Right atrium auricular region (tissue), 2 donors: Measurements from ENCODE around the gene ANK2. TPM values are rescaled to one million over a fixed set of nuclear protein-coding genes. Genes with fewer than 3 reads are reported as not detected.

Experiments used
- DNase-seq: peaks from one replicate; pipeline ENCODE4 v3.0.0-alpha.2; 2019; ENCODE audit warnings: low spot score
- H3K27ac ChIP-seq, 2 donors: fragments of 200-600 bp; sonication (generic); 1 replicate in 1 of 2; 2 replicates in 1 of 2; pipeline ENCODE4 v1.5.1; 2016 to 2019
- H3K27me3 ChIP-seq, 2 donors: fragments of 200-600 bp; sonication (generic); one replicate each; pipeline versions ENCODE4 v1.5.1 to v1.6.0; 2017 to 2019
- H3K36me3 ChIP-seq: fragments of 200-600 bp; sonication (generic); one replicate; pipeline ENCODE4 v1.5.1; 2016
- H3K4me1 ChIP-seq, 2 donors: fragments of 200-600 bp; sonication (generic); one replicate each; pipeline versions ENCODE4 v1.5.1 to v1.6.0; 2017 to 2019
- H3K4me3 ChIP-seq, 2 donors: fragments of 200-600 bp; sonication (generic); 1 replicate in 1 of 2; 2 replicates in 1 of 2; pipeline ENCODE4 v1.5.1; 2017 to 2019; ENCODE audit warnings: mild to moderate bottlenecking in 1 of 2, moderate library complexity in 1 of 2
- H3K9me3 ChIP-seq, 2 donors: fragments of 200-600 bp; sonication (generic); one replicate each; pipeline ENCODE4 v1.5.1; 2019
- total RNA-seq, 2 donors: library from RNA; depleted of rRNA; stranded (reverse); fragments of >200 nt; gene quantifications; one replicate each; pipeline ENCODE4 v1.1.0, GENCODE V29; 2016
- TF ChIP-seq, protein P1 (sequence below), 2 donors: fragments of 200-600 bp; sonication (generic); IDR thresholded peaks; one replicate each; pipeline ENCODE4 v1.5.1; 2019; ENCODE audit warnings: antibody characterized with exemption in 2 of 2

The ANK2 gene
- total RNA-seq, 2 donors from 2014 or later, result 169 to 332 TPM

DNA sequence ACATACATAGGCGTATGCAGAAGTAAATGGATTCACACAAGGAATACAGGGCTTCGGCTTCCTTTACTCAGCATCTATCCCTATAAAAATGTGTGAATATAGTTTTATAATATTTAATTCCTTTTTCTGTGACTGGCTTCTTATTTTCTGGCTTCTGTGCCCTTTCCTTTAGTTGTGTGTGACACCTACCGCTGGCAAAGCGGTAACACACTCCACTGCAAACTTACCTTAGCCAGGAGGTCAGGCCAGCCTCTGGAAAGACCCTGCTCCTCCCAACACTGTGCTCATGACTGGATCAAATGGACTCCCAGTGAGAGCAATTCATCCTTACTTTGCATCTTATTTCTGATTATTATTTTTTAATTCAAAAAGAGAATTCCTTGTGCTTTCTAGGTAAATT lies 244.2 kb downstream of the ANK2 start:
- Histone ChIP-seq H3K4me1 (peaks cover 0 to 39% of the 10 kb centered on the region in 2 donors), H3K4me3 (peak overlapping the region; percentile 12 to 24), H3K9me3 (no peaks in the 10 kb centered on the region), H3K36me3 (peaks cover 4% of the 10 kb centered on the region), H3K27ac (peak overlapping the region; percentile 78 to 80), H3K27me3 (no peaks in the 10 kb centered on the region)
- DNase-seq, result no peak
- TF ChIP-seq, protein P1, sequence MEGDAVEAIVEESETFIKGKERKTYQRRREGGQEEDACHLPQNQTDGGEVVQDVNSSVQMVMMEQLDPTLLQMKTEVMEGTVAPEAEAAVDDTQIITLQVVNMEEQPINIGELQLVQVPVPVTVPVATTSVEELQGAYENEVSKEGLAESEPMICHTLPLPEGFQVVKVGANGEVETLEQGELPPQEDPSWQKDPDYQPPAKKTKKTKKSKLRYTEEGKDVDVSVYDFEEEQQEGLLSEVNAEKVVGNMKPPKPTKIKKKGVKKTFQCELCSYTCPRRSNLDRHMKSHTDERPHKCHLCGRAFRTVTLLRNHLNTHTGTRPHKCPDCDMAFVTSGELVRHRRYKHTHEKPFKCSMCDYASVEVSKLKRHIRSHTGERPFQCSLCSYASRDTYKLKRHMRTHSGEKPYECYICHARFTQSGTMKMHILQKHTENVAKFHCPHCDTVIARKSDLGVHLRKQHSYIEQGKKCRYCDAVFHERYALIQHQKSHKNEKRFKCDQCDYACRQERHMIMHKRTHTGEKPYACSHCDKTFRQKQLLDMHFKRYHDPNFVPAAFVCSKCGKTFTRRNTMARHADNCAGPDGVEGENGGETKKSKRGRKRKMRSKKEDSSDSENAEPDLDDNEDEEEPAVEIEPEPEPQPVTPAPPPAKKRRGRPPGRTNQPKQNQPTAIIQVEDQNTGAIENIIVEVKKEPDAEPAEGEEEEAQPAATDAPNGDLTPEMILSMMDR (IDR thresholded peaks at IDR 0.05), result no peak

GRCh38 chr4:113294908-113295307 lies 245.5 kb downstream of the ANK2 start:
- Histone ChIP-seq H3K4me1 (peaks cover 0 to 34% of the 10 kb centered on the region in 2 donors), H3K36me3 (no peaks in the 10 kb centered on the region), H3K27ac (peak overlapping the region; percentile 78 to 80), H3K27me3 (no peaks in the 10 kb centered on the region), H3K4me3 (no peak overlapping the region), H3K9me3 (no peaks in the 10 kb centered on the region)
- TF ChIP-seq, protein P1 (IDR thresholded peaks at IDR 0.05), result peak in 1 of 2 donors; percentile 4
- DNase-seq, result no peak

GRCh38 chr4:113300471-113300928 lies 251.0 kb downstream of the ANK2 start:
- no peak overlapping the region for H3K4me3 ChIP-seq
- no peaks in the 10 kb centered on the region for H3K27me3 ChIP-seq
- no peaks in the 10 kb centered on the region for H3K36me3 ChIP-seq
- H3K4me1 ChIP-seq, result peaks cover 0 to 27% of the 10 kb centered on the region in 2 donors
- peak; percentile 81 for DNase-seq
- H3K9me3 ChIP-seq, result no peaks in the 10 kb centered on the region
- peak overlapping the region; percentile 80 to 86 for H3K27ac ChIP-seq
- TF ChIP-seq, protein P1 (IDR thresholded peaks at IDR 0.05), result no peak

DNA sequence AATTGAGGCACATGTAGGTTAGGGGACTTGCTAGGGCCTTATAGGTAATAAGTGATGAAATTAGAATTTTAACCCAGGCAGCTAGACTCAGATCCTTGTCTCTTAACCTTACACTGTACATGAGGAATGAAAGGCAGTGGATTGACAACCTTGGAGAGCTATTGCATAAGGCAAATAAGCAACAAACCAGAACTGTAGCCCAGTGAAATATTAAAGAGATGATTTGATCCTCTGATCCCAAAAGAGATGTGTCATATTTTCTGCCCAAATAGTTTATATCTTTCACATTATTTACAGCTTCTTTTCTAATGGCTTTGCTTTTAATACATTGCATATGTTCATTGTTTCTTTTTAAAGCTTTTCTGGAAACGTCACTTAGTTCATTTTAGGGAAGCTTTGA lies 252.6 kb downstream of the ANK2 start:
- H3K27me3 ChIP-seq, result no peaks in the 10 kb centered on the region
- no peak overlapping the region for H3K27ac ChIP-seq
- H3K4me3 ChIP-seq, result no peak overlapping the region
- peaks cover 0 to 15% of the 10 kb centered on the region in 2 donors for H3K4me1 ChIP-seq
- no peak for DNase-seq
- TF ChIP-seq, protein P1 (IDR thresholded peaks at IDR 0.05), result no peak
- H3K36me3 ChIP-seq, result no peaks in the 10 kb centered on the region
- H3K9me3 ChIP-seq, result no peaks in the 10 kb centered on the region

- no peaks in the 10 kb centered on the region for H3K9me3 ChIP-seq
- TF ChIP-seq, protein P1 (IDR thresholded peaks at IDR 0.05), result no peak
- H3K27me3 ChIP-seq, result no peaks in the 10 kb centered on the region
- DNase-seq, result no peak
- H3K4me1 ChIP-seq, result peaks cover 0 to 15% of the 10 kb centered on the region in 2 donors
- H3K36me3 ChIP-seq, result no peaks in the 10 kb centered on the region
- peak overlapping the region; percentile 27 to 29 for H3K27ac ChIP-seq
- H3K4me3 ChIP-seq, result no peak overlapping the region
These were observed 253.9 kb downstream of the ANK2 start for GRCh38 chr4:113303315-113303714.

DNA sequence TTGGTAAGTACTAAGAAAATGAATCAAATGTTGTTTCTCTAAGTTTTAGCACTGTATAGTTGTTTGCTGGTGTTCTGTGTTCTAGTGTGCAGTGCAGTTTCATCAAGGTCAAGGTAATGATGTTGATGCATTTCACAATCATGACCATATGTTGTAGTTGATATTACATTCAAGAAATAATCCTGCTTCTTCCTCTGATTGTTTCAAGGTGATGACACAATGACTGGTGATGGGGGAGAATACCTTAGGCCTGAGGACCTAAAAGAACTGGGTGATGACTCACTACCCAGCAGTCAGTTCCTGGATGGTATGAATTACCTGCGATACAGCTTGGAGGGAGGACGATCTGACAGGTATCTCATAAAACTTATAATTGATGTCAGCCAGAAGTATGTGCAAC lies 261.6 kb downstream of the ANK2 start:
- H3K27ac ChIP-seq, result no peak overlapping the region
- no peaks in the 10 kb centered on the region for H3K4me1 ChIP-seq
- no peak overlapping the region for H3K4me3 ChIP-seq
- peaks cover 13% of the 10 kb centered on the region for H3K36me3 ChIP-seq
- TF ChIP-seq, protein P1 (IDR thresholded peaks at IDR 0.05), result no peak
- no peak for DNase-seq
- H3K27me3 ChIP-seq, result no peaks in the 10 kb centered on the region
- no peaks in the 10 kb centered on the region for H3K9me3 ChIP-seq
